Stimulated activated CD4-positive, alpha-beta T cell treated with anti-CD3 and anti-CD28 coated beads, Interleukin-1b, Interleukin-23, amount 100 ng/mL, for 48 hours (primary cell): ENCODE data around the gene PIK3R1.

Source experiments
- DNase-seq: peaks from one replicate; pipeline ENCODE4 v3.0.0-alpha.2; 2020

The PIK3R1 gene

DNA sequence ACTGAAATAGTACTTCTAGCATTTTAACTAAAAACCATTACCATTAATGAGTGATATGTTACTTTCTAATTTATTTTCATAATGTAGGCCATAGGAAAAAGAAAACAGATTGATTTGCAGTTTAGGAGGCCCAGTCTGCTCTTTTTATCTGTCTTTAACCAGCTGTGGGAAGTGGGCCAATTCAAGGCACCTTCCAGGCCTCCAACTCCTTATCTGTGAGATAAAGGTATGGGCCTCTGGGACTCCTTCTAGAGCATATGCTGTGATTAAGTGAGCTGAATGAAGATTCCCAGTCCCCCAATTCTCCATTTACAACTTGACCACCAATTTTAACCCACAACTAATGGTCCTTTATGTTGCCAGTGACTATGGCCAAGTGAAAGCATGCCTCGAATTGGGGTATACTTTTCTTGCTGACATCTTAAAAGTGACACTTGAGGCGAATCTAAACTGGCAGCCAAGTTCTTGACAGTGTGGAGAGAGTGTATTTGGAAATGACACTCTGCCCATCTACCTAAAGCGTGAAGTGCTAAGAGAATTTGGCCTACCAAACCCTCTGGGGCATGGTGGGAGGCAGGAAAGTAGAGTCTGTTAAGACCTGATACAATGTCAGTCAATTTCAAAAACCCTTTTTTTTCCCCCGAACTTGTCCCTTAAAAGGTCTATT, 88.3 kb downstream of the PIK3R1 start:
- no peak for DNase-seq

GRCh38 chr5:68304421-68305052, 89.0 kb downstream of the PIK3R1 start:
- no peak for DNase-seq

- no peak for DNase-seq
Observed at GRCh38 chr5:68305223-68305870, 89.8 kb downstream of the PIK3R1 start.

GRCh38 chr5:68306361-68307014, 90.9 kb downstream of the PIK3R1 start:
- no peak for DNase-seq

DNA sequence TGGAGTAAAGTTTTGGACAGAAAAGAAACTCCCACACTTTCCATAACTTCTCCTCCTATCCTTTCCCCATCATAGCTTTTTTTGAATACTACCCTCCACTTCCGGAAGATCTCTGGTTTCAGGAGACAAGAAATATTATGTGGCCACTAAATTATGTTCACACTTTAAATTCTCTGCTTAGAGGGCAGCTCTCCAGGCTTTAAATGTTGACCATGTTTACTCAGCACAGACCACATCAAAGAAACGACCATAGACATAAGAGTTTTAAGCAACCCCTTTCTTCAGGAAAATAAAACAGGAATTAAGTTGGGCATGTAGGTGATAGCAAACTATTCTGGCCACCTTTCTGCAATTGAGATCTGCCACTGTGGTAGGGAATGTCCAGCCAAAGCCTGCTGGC, 97.8 kb downstream of the PIK3R1 start:
- DNase-seq, result no peak

GRCh38 chr5:68314465-68314864, 98.9 kb downstream of the PIK3R1 start:
- DNase-seq, result no peak

- DNase-seq, result peak; percentile 30
Observed at GRCh38 chr5:68315679-68316271, 100.2 kb downstream of the PIK3R1 start.

DNA sequence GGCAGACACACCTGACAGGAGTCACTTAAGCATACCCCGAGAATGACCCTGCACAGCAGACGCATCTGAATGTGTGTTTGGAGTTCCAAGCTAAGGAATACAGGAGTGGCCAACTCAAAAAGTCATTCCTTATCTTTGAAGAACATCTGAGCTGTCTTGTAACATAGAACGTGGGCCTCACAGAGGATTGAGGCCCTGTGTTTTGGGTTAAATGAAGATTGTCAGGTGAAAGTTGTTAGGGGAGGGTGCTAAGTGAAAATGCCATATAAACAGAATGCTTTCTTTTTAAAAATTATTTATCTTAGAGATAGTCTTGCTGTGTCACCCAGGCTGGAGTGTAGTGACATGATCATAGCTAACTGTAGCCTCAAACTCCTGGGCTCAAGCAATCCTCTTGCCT, 100.9 kb downstream of the PIK3R1 start:
- no peak for DNase-seq

DNA sequence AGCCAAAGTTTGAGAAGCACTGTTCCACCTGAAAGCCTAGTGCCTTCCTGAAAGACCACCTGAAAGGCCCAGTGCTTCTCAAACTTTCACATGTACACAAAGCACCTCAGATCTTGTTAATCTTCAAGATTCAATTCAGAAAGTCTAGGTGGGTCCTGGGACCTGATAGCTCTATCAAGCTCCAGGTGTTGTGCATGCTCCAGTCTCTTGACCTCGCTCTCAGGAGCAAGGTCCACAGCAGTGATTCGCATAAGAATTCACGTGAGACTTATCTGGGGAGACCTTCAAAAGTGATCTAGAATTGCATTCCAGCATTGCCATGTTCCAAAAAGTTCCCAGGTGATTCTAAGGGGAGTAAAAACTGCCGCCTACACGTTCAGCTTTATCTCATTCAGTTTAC, 102.1 kb downstream of the PIK3R1 start:
- DNase-seq, result no peak

DNA sequence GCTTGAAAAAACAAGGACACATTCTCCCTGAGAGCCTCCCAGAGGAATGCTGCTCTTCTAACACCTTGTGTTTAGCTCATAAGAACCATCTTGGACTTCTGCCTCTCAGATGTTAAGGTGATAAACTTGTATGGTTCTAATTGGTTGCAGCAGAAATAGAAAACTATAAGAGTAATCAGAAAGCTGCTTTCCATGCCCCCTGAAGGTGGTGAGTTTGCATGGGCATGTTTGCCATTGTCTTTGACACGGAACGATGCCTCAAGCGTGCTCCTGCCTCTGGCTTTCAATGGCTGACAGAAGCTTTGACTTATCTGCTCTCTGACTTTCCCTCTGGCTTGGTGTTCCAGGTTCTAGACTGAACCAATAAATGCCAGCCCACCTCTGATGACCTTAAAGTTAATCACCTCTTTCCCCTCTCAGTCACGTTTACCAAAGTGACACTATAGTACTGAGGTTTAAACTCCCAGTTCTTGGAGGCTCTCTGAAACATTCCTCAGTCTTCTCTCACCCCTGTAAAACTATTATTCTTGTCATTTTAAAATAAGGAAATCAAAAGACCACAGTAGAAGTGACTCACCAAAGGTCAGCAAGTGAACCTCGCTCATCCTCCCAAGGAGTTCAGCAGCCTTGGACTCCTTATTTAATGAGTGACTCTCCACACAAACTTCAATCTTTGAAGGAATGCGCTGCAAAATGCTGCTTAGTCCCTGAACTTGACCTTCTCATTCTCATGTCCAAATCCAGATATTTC, 103.6 kb downstream of the PIK3R1 start:
- no peak for DNase-seq

DNA sequence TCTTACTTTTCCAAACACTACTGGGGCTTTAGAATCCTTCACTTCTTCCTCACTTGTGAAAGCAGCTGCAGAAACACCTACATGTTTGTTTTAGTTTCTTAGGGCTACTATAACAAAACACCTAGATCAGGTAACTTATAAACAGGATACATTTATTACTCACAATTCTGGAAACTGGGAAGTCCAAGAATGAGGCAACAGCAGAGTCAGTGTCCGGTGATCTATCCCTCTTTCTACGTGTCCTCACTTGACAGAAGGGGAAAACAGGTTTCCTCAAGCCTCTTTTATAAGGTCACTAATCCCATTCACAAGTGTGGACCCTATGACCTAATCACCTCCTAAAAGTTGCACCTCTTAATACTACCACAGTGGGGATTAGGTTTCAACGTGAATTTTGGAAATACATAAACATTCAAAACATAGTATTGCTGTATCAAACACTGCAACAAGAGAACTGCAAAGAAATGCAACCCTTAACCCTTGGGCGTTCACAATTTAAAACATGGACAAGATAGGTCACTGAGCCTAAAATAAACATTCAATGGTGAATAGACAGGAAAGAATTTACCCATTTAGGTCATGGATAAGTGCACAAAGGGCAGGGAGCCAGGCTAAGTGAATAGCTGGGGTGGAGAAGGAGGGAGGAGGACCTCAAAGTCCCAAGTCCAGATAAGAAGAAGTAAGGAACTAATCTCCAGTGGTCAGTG, 104.3 kb downstream of the PIK3R1 start:
- DNase-seq, result no peak

GRCh38 chr5:68320413-68320986, 104.9 kb downstream of the PIK3R1 start:
- no peak for DNase-seq

GRCh38 chr5:68325065-68325580, 109.6 kb downstream of the PIK3R1 start:
- DNase-seq, result no peak

DNA sequence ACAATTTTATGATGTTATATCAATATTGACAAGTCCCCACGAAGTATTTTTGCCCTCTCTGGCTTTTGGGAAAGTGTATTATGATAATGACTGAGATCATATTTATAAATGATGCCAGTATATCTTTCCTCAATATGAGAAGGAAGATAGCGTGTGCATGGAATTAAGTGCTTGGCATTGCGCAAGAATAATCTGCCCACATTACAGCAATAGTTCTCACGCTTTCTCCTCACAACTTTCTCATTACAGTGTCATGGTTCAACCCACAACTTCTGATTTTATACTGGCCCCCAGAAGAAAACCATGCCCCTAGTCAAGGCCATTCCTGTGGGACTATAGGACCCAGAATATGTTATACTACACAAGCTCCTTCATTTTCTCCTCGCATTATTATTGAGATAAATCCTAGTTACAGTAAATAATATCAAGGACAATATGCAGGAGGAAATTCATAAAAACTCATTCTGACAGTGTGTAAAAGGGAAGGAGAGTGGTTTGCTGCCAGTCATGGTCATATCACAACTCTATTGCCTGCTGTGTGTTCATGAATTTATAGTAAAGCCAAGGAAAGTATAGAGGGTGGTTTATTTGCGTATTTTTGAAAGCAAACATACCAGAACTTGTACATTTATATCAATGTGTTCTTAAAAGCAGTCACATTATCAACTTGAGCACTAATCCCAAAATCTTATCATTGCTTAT, 114.1 kb downstream of the PIK3R1 start:
- DNase-seq, result no peak

DNA sequence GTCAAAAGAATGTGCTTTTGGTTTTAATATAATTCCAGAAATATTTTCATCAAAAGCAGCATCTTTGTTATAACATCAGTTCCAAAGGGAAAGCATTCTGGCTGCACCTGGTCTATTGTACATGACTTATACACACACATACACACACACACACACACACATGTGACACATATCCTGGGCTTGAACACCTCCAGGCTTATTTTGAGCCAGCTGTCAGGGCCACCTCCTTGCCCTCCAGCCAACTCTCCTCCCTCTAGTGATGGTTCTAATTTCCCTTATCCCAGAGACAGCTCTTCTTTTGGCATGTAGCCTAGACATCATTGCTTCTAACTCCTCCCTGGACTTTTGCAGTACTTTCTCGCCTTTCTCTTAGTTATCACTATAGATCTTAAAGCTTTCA, 115.0 kb downstream of the PIK3R1 start:
- no peak for DNase-seq

- DNase-seq, result no peak
Observed at GRCh38 chr5:68331192-68332079, 115.9 kb downstream of the PIK3R1 start.

DNA sequence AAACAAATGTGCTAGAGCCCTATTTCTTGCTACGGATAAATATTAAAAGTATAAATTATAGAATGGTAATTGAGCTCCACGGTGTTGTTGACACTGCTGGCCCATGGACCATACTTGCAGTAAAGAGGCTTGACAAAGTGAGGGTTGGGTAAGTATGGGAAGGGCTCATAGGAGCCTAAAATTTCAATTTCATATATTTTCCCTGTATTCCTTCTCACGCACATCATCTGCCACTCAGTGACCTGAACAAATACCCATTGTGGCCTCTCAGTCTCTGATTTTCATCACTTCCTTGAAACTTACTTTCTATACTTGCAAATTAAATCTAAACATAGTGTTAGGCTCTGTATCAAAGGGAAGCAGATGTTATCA, 116.5 kb downstream of the PIK3R1 start:
- DNase-seq, result no peak

GRCh38 chr5:68332556-68332955, 117.0 kb downstream of the PIK3R1 start:
- no peak for DNase-seq

- no peak for DNase-seq
Observed at GRCh38 chr5:68333649-68334552, 118.3 kb downstream of the PIK3R1 start.
